Measurements from ENCODE around the gene PTGFRN. TPM values are rescaled to one million over a fixed set of nuclear protein-coding genes. Genes with fewer than 3 reads are reported as not detected.

PTGFRN gene
- total and polyA plus RNA-seq, 2 of the 13 experiments (the other 11 are each of a cell fraction or from before 2014, with no cell fraction given), result 3.3 to 11.3 TPM

DNA sequence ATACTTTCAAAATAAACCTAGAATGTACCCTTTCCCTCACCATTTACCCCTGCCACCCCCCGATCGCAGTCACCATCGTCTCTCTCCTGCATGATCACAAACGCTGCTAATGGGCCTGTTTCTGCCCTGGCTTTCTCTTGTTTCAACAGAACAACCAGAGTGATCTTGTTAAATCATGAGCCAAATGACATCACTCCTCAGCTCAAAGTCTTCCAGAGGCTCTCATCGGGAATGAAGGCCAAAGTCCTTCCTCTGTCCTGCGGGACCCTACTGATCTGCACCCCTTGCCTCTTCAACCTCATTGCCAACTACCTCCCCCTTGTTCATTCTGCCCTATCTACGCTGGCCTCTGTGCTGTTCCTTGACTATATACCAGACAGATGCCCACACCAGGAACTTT lies 39.4 kb upstream of the PTGFRN start (continued):
- TF ChIP-seq SRSF9 (IDR thresholded peaks at IDR 0.05; ENCODE audit: borderline replicate concordance, insufficient read depth, low read depth, low read length, poor library complexity, severe bottlenecking), result no peak
- TF ChIP-seq, protein P1, sequence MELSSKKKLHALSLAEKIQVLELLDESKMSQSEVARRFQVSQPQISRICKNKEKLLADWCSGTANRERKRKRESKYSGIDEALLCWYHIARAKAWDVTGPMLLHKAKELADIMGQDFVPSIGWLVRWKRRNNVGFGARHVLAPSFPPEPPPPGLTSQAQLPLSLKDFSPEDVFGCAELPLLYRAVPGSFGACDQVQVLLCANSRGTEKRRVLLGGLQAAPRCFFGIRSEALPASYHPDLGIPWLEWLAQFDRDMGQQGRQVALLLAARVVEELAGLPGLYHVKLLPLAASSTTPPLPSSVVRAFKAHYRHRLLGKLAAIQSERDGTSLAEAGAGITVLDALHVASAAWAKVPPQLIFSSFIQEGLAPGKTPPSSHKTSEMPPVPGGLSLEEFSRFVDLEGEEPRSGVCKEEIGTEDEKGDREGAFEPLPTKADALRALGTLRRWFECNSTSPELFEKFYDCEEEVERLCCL (CRISPR knock-in tag; IDR thresholded peaks at IDR 0.05; ENCODE audit: borderline replicate concordance), result no peak
- no peak for TF ChIP-seq ZNF430 (CRISPR knock-in tag; IDR thresholded peaks at IDR 0.05)

DNA sequence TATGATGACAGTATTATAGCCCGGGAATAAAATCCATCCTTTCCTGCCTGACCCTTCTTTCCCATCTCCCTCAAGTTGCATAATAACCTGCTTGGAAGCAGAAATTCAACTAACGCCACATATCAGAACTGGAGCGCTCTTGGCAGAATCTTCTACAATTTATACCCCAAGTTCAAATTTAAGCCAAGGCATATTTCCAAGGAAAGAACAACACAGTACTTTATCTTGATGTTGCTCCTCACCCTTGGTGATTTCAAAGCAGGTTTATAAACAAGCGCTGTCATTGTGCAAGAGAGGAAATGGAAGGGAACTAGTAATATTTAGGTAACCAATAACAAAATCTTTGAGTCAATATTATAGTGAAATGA lies 38.0 kb upstream of the PTGFRN start:
- no TSS peak for BruUV-seq (replicated peaks)
- Histone ChIP-seq H3K27ac (ENCODE audit: extremely low read length, insufficient read depth, low read length) (no peak overlapping the region), H2AFZ (ENCODE audit: low read length) (no peak overlapping the region), H3K4me1 (ENCODE audit: insufficient read depth, low read length) (no peaks in the 10 kb centered on the region), H3K9me3 (ENCODE audit: low read length) (no peaks in the 10 kb centered on the region), H3K9ac (ENCODE audit: insufficient read depth, low read depth, low read length) (no peak overlapping the region), H3K4me2 (ENCODE audit: low read depth, low read length) (no peak overlapping the region), H4K20me1 (ENCODE audit: insufficient read depth, low read length) (no peaks in the 10 kb centered on the region), H3K27me3 (ENCODE audit: control insufficient read depth in 1 of 2, insufficient read depth in 2 of 2, low read length in 2 of 2) (0 out of 5 replicates have a peak, but pooled peaks cover 0 to 1% of the 10 kb centered on the region in 2 experiments), H3K4me3 (replicated peaks in 1 of 3; ENCODE audit: insufficient read depth in 1 of 3, low read depth in 2 of 3, low read length in 3 of 3) (no peak overlapping the region), H3K79me2 (ENCODE audit: insufficient read depth, low read length) (no peaks in the 10 kb centered on the region), H3K36me3 (replicated peaks in 1 of 2; ENCODE audit: control insufficient read depth in 1 of 2, insufficient read depth in 2 of 2, low read length in 2 of 2) (no peaks in the 10 kb centered on the region)
- POLR2A ChIA-PET, result no interaction called here
- intact Hi-C loops (cut with micrococcal nuclease; ENCODE audit: unreplicated experiment), result no loop called here
- WGBS (ENCODE audit: low lambda C conversion rate), result 36% methylated on average over 4 of the region's 4 CpGs
- CTCF ChIA-PET (ENCODE audit: low intra/inter-chr PET ratio, low total read pairs), result no interaction called here
- no peak for FAIRE-seq
- in situ Hi-C loops (cut with HindIII; ENCODE audit: extremely low pct_ligation_motif_present, low pct_unique_long_range_greater_than_20kb), result no loop called here
- ATAC-seq, result no peak
- DNase-seq (ENCODE audit: low spot score), result no peak
- no peak for TF ChIP-seq XRCC5 (optimal IDR thresholded peaks at IDR 0.05; ENCODE audit: low read length)
- TF ChIP-seq IRF1 (CRISPR knock-in tag; IDR thresholded peaks at IDR 0.05; ENCODE audit: low read depth), result no peak
- no peak for TF ChIP-seq ZNF335 (CRISPR knock-in tag; IDR thresholded peaks at IDR 0.05)
- no peak for TF ChIP-seq ZBTB20 (CRISPR knock-in tag; IDR thresholded peaks at IDR 0.05; ENCODE audit: borderline replicate concordance, low read depth)
- TF ChIP-seq ZNF230 (CRISPR knock-in tag; IDR thresholded peaks at IDR 0.05), result no peak
- no peak for TF ChIP-seq PAXIP1 (CRISPR knock-in tag; conservative IDR thresholded peaks at IDR 0.05)
- TF ChIP-seq ZNF205 (CRISPR knock-in tag; IDR thresholded peaks at IDR 0.05), result no peak
- TF ChIP-seq ZNF556 (CRISPR knock-in tag; IDR thresholded peaks at IDR 0.05; ENCODE audit: borderline replicate concordance), result no peak
- TF ChIP-seq GATA4 (IDR thresholded peaks at IDR 0.05; ENCODE audit: borderline replicate concordance, low read depth), result no peak
- TF ChIP-seq BATF2 (CRISPR knock-in tag; IDR thresholded peaks at IDR 0.05), result no peak
- TF ChIP-seq MAZ (IDR thresholded peaks at IDR 0.05; ENCODE audit: borderline replicate concordance, low read depth, low read length), result no peak
- TF ChIP-seq MAZ (CRISPR knock-in tag; IDR thresholded peaks at IDR 0.05; ENCODE audit: low read depth), result no peak
- no peak for TF ChIP-seq NR2F6 (IDR thresholded peaks at IDR 0.05)
- no peak for TF ChIP-seq NR2F6 (CRISPR knock-in tag; IDR thresholded peaks at IDR 0.05)
- no peak for TF ChIP-seq RARG (CRISPR knock-in tag; IDR thresholded peaks at IDR 0.05; ENCODE audit: low read depth)
- no peak for TF ChIP-seq KAT8 (CRISPR knock-in tag; IDR thresholded peaks at IDR 0.05)

Data from HepG2 (cell line).